A673 (cell line): ENCODE measurements around the gene MAST4. TPM values are rescaled to one million over a fixed set of nuclear protein-coding genes. Genes with fewer than 3 reads are reported as not detected.

Experiments
- BruUV-seq: library from RNA; stranded (reverse); fragments of 400-500 nt; replicated peaks from 2 replicates; lab custom pipeline; 2021; lab: Mats Ljungman, UMichigan
- CTCF ChIA-PET: fragments of 300-600 bp; sonication (Branson Sonifier 250); formaldehyde crosslinking; loops from one replicate; lab custom pipeline; 2022; ENCODE audit warnings: antibody characterized with exemption; lab: Charles Lee
- POLR2A ChIA-PET: fragments of 300-600 bp; sonication (Branson Sonifier 250); formaldehyde crosslinking; loops from one replicate; lab custom pipeline; 2022; ENCODE audit warnings: antibody characterized with exemption; ENCODE audit not compliant: low non-redundant PET; lab: Charles Lee
- DNase-seq: peaks from one replicate; pipeline ENCODE4 v3.0.0-alpha.2; 2015; ENCODE audit warnings: low spot score
- H3K27ac ChIP-seq: fragments of 200-600 bp; sonication (generic); 2 replicates; pipeline ENCODE4 v1.5.1; 2016; ENCODE audit warnings: mixed run types, low read depth, mild to moderate bottlenecking, mixed read lengths, antibody characterized with exemption, low read length; ENCODE audit not compliant: poor library complexity, severe bottlenecking
- H3K27me3 ChIP-seq: fragments of 200-600 bp; sonication (generic); replicated peaks from 2 replicates; pipeline ENCODE4 v1.6.1; 2017; ENCODE audit warnings: mixed run types, low read depth, mild to moderate bottlenecking, mixed read lengths, antibody characterized with exemption, low read length; ENCODE audit not compliant: insufficient read depth, poor library complexity
- H3K36me3 ChIP-seq: fragments of 200-600 bp; sonication (generic); 2 replicates; pipeline ENCODE4 v1.6.1; 2016; ENCODE audit warnings: mixed run types, mild to moderate bottlenecking, mixed read lengths, antibody characterized with exemption, low read length; ENCODE audit not compliant: insufficient read depth, poor library complexity, severe bottlenecking
- H3K4me1 ChIP-seq: fragments of 200-600 bp; sonication (generic); 2 replicates; pipeline ENCODE4 v1.6.1; 2017; ENCODE audit warnings: mixed run types, mild to moderate bottlenecking, mixed read lengths, antibody characterized with exemption, low read length; ENCODE audit not compliant: insufficient read depth, poor library complexity, severe bottlenecking
- H3K4me3 ChIP-seq: fragments of 200-600 bp; sonication (generic); 2 replicates; pipeline ENCODE4 v1.5.1; 2016; ENCODE audit warnings: low read depth, mixed run types, mild to moderate bottlenecking, mixed read lengths, low read length; ENCODE audit not compliant: poor library complexity, severe bottlenecking
- H3K9me3 ChIP-seq: fragments of 200-600 bp; sonication (generic); 2 replicates; pipeline ENCODE4 v1.6.1; 2016; ENCODE audit warnings: mixed run types, low read depth, mild to moderate bottlenecking, mixed read lengths, antibody characterized with exemption, low read length; ENCODE audit not compliant: poor library complexity, severe bottlenecking
- CTCF ChIP-seq: fragments of 300-800, 200-600 bp; sonication (generic); conservative IDR thresholded peaks from 2 replicates; pipeline ENCODE4 v1.5.1; 2017; ENCODE audit warnings: low read depth, mild to moderate bottlenecking, antibody characterized with exemption, low read length, moderate library complexity, mixed read lengths
- EZH2 ChIP-seq: fragments of 200-600 bp; sonication (generic); IDR thresholded peaks from 2 replicates; pipeline ENCODE4 v1.6.1; 2017; ENCODE audit warnings: borderline replicate concordance, low read depth, mild to moderate bottlenecking, mixed read lengths, antibody characterized with exemption, low read length; ENCODE audit not compliant: poor library complexity, severe bottlenecking
- intact Hi-C: fragments of 100-400 bp; cut with micrococcal nuclease; formaldehyde crosslinking; loops from one replicate; pipeline ENCODE4 v1.10.0; 2022; ENCODE audit not compliant: unreplicated experiment
- total RNA-seq: library from RNA; stranded (reverse); gene quantifications from 2 replicates; pipeline ENCODE4 v1.2.3, GENCODE V29; 2021

MAST4 gene
- total RNA-seq, 1 experiment from 2014 or later = 4.5 TPM

- POLR2A ChIA-PET = no interaction called here
- H3K27ac ChIP-seq = no peak overlapping the region
- no peaks in the 10 kb centered on the region for H3K36me3 ChIP-seq
- H3K9me3 ChIP-seq = peaks cover 1% of the 10 kb centered on the region
- intact Hi-C loops = no loop called here
- CTCF ChIA-PET = interaction anchor here (0.7 kb wide), 1 partner anchor 1090 kb away, joined by 3 read pairs; no protein-coding TSS in a partner anchor
- no peak overlapping the region for H3K4me3 ChIP-seq
- no peak for DNase-seq
- BruUV-seq = no TSS peak
- peaks cover 7% of the 10 kb centered on the region for H3K4me1 ChIP-seq
- no peaks in the 10 kb centered on the region for H3K27me3 ChIP-seq
- TF ChIP-seq EZH2 = no peak
Observed at GRCh38 chr5:67182301-67182790, 586.2 kb downstream of the MAST4 start.

- BruUV-seq = no TSS peak
- Histone ChIP-seq H3K27ac (no peak overlapping the region), H3K27me3 (no peaks in the 10 kb centered on the region), H3K36me3 (no peaks in the 10 kb centered on the region), H3K4me3 (no peak overlapping the region), H3K4me1 (peaks cover 7% of the 10 kb centered on the region), H3K9me3 (no peaks in the 10 kb centered on the region)
- intact Hi-C loops = no loop called here
- CTCF ChIA-PET = no interaction called here
- no peak for TF ChIP-seq CTCF
- no peak for TF ChIP-seq EZH2
- DNase-seq = no peak
- POLR2A ChIA-PET = no interaction called here
Observed at GRCh38 chr5:67183859-67184258, 587.7 kb downstream of the MAST4 start.

- Histone ChIP-seq H3K4me1 (peaks cover 2% of the 10 kb centered on the region), H3K27ac (no peak overlapping the region), H3K4me3 (no peak overlapping the region), H3K9me3 (no peaks in the 10 kb centered on the region), H3K36me3 (no peaks in the 10 kb centered on the region), H3K27me3 (no peaks in the 10 kb centered on the region)
- CTCF ChIA-PET = no interaction called here
- TF ChIP-seq CTCF (no peak), EZH2 (no peak)
- BruUV-seq = no TSS peak
- intact Hi-C loops = no loop called here
- POLR2A ChIA-PET = no interaction called here
- no peak for DNase-seq
Observed at GRCh38 chr5:67187006-67187715, 591.0 kb downstream of the MAST4 start.
